PC-9 (cell line): ENCODE data around the gene SYCE3.

Source experiments
- EZH2 ChIP-seq: fragments of 200-600 bp; sonication (generic); IDR thresholded peaks from 2 replicates; pipeline ENCODE4 v1.8.0; 2017; ENCODE audit warnings: antibody characterized with exemption, low read depth
- TF ChIP-seq, protein P1 (sequence below): fragments of 200-600 bp; sonication (generic); conservative IDR thresholded peaks from 2 replicates; pipeline ENCODE4 v1.6.1; 2017; ENCODE audit warnings: mixed run types, antibody characterized with exemption, mild to moderate bottlenecking, moderate library complexity

DNA sequence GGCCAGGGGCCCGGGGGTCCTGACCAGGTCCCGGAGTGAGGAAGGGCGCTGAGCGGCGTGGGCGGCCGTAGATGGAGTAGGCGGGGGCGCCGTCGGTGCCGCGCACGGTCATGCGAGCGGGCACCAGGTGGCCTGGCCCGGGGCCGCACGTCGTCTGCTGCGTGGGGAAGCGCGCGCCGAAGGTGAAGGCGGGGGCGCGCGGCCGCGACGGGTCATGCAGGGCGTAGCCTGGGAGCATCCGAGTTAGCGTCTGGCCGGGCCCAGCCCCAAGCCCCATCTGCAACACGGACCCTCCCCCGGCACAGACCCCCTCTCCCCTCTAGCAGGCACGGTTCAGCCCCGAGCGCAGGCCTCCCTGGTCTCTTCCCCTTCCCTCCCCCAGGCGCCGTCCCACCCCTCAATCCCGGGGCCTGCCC, 31.2 kb downstream of the SYCE3 start:
- TF ChIP-seq EZH2 = no peak
- TF ChIP-seq, protein P1, sequence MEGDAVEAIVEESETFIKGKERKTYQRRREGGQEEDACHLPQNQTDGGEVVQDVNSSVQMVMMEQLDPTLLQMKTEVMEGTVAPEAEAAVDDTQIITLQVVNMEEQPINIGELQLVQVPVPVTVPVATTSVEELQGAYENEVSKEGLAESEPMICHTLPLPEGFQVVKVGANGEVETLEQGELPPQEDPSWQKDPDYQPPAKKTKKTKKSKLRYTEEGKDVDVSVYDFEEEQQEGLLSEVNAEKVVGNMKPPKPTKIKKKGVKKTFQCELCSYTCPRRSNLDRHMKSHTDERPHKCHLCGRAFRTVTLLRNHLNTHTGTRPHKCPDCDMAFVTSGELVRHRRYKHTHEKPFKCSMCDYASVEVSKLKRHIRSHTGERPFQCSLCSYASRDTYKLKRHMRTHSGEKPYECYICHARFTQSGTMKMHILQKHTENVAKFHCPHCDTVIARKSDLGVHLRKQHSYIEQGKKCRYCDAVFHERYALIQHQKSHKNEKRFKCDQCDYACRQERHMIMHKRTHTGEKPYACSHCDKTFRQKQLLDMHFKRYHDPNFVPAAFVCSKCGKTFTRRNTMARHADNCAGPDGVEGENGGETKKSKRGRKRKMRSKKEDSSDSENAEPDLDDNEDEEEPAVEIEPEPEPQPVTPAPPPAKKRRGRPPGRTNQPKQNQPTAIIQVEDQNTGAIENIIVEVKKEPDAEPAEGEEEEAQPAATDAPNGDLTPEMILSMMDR = no peak
